SK-N-SH (cell line): Measurements from ENCODE around the gene DUT. TPM values are rescaled to one million over a fixed set of nuclear protein-coding genes. Genes with fewer than 3 reads are reported as not detected.

Experiments
- CTCF ChIA-PET: fragments of 300-600, 350-600 bp; formaldehyde crosslinking; extraction: SDS; loops from one replicate; lab custom pipeline; 2021; lab: Yijun Ruan, JAX
- POLR2A ChIA-PET: fragments of 350-600 bp; sonication (Branson Sonifier 250); formaldehyde crosslinking; extraction: SDS; loops from one replicate; lab custom pipeline; 2020; ENCODE audit warnings: antibody characterized with exemption, inconsistent platforms; lab: Yijun Ruan, JAX
- DNase-seq: peaks from one replicate; pipeline ENCODE4 v3.0.0; 2012
- H2AFZ ChIP-seq: fragments of 200-600 bp; sonication (generic); 2 replicates; pipeline ENCODE4 v1.8.1; 2016; ENCODE audit warnings: antibody characterized with exemption, mild to moderate bottlenecking, low read depth
- H3F3A ChIP-seq: fragments of 200-600 bp; sonication (generic); replicated peaks from 2 replicates; pipeline ENCODE3; 2016; ENCODE audit warnings: antibody characterized with exemption, mild to moderate bottlenecking; ENCODE audit not compliant: insufficient read depth
- H3K27ac ChIP-seq, 2 experiments: fragments of 200-500 bp in 1 of 2; fragments of 200-600 bp in 1 of 2; sonication (Bioruptor generic) in 1 of 2; sonication (generic), shearing (Covaris generic) in 1 of 2; 2 replicates each; pipeline versions ENCODE4 v1.5.1 to v1.6.1; 2014 to 2016; ENCODE audit warnings: low read depth in 2 of 2, inconsistent platforms in 1 of 2, low read length in 1 of 2, mild to moderate bottlenecking in 1 of 2, mixed read lengths in 1 of 2
- H3K27me3 ChIP-seq: fragments of 200-600 bp; sonication (generic), shearing (Covaris generic); 2 replicates; pipeline ENCODE4 v1.6.1; 2016; ENCODE audit warnings: mixed run types; ENCODE audit not compliant: insufficient read depth
- H3K36me3 ChIP-seq, 2 experiments: fragments of 200-500 bp in 1 of 2; fragments of 200-600 bp in 1 of 2; sonication (Bioruptor generic) in 1 of 2; sonication (generic) in 1 of 2; replicated peaks in 1 of 2; 2 replicates each; pipeline versions ENCODE3 to v1.5.1; 2014 to 2016; ENCODE audit warnings: low read length in 1 of 2, mild to moderate bottlenecking in 1 of 2; ENCODE audit not compliant: insufficient read depth in 2 of 2, control insufficient read depth in 1 of 2
- H3K4me1 ChIP-seq, 2 experiments: fragments of 200-500 bp in 1 of 2; fragments of 200-600 bp in 1 of 2; sonication (Bioruptor generic) in 1 of 2; sonication (generic), shearing (Covaris generic) in 1 of 2; 2 replicates each; pipeline versions ENCODE4 v1.5.1 to v1.6.1; 2014 to 2016; ENCODE audit warnings: low read depth in 1 of 2, low read length in 1 of 2, mixed run types in 1 of 2; ENCODE audit not compliant: insufficient read depth in 2 of 2, control insufficient read depth in 1 of 2
- H3K4me2 ChIP-seq: fragments of 200-600 bp; sonication (generic), shearing (Covaris generic); 2 replicates; pipeline ENCODE4 v1.6.1; 2017; ENCODE audit warnings: mixed run types
- H3K4me3 ChIP-seq, 2 experiments: fragments of 200-500 bp in 1 of 2; fragments of 200-600 bp in 1 of 2; sonication (Bioruptor generic) in 1 of 2; sonication (generic), shearing (Covaris generic) in 1 of 2; 2 replicates each; pipeline versions ENCODE4 v1.5.1 to v1.8.1; 2014 to 2016; ENCODE audit warnings: low read depth in 2 of 2, inconsistent platforms in 1 of 2, low read length in 1 of 2, mild to moderate bottlenecking in 1 of 2, mixed read lengths in 1 of 2, moderate library complexity in 1 of 2
- H3K79me2 ChIP-seq: fragments of 200-600 bp; sonication (generic); 2 replicates; pipeline ENCODE4 v1.8.1; 2017; ENCODE audit warnings: mild to moderate bottlenecking; ENCODE audit not compliant: insufficient read depth
- H3K9ac ChIP-seq: fragments of 200-600 bp; sonication (generic); 2 replicates; pipeline ENCODE4 v1.6.1; 2017; ENCODE audit warnings: mixed run types
- H3K9me2 ChIP-seq: fragments of 200-600 bp; sonication (generic); 2 replicates; pipeline ENCODE4 v1.6.1; 2017; ENCODE audit warnings: mixed run types
- H3K9me3 ChIP-seq: fragments of 200-600 bp; sonication (generic); 2 replicates; pipeline ENCODE4 v1.6.1; 2017; ENCODE audit warnings: mixed run types, mild to moderate bottlenecking, moderate library complexity
- H4K20me1 ChIP-seq: fragments of 200-600 bp; sonication (generic); 2 replicates; pipeline ENCODE4 v1.6.1; 2017; ENCODE audit warnings: mild to moderate bottlenecking, mixed run types; ENCODE audit not compliant: insufficient read depth
- EP300 ChIP-seq, 2 experiments: IDR thresholded peaks; 2 replicates each; pipeline versions ENCODE4 v1.4.0 to v1.6.1; 2012; ENCODE audit warnings: borderline replicate concordance in 1 of 2, low read depth in 1 of 2, low read length in 1 of 2
- FOSL2 ChIP-seq: IDR thresholded peaks from 2 replicates; pipeline ENCODE4 v1.4.0; 2012; ENCODE audit warnings: low read depth, mild to moderate bottlenecking, moderate library complexity, borderline replicate concordance
- FOXJ3 ChIP-seq: sonication (generic); formaldehyde crosslinking; IDR thresholded peaks from 2 replicates; pipeline ENCODE4 v1.5.1; 2020; ENCODE audit warnings: mild to moderate bottlenecking, missing genetic modification reagents
- FOXM1 ChIP-seq: IDR thresholded peaks from 2 replicates; pipeline ENCODE4 v1.4.0; 2012; ENCODE audit warnings: low read depth, mild to moderate bottlenecking
- GABPA ChIP-seq: IDR thresholded peaks from 2 replicates; pipeline ENCODE4 v1.4.0; 2012; ENCODE audit warnings: low read depth, mild to moderate bottlenecking
- JUND ChIP-seq: IDR thresholded peaks from 2 replicates; pipeline ENCODE4 v1.4.0; 2012
- MEF2A ChIP-seq: IDR thresholded peaks from 2 replicates; pipeline ENCODE4 v1.4.0; 2012; ENCODE audit warnings: low read depth, borderline replicate concordance
- NRF1 ChIP-seq: IDR thresholded peaks from 2 replicates; pipeline ENCODE4 v1.6.1; 2012; ENCODE audit warnings: low read depth, mild to moderate bottlenecking, low read length
- RAD21 ChIP-seq: IDR thresholded peaks from 2 replicates; pipeline ENCODE4 v1.6.1; 2012; ENCODE audit warnings: mild to moderate bottlenecking, low read length
- RCOR1 ChIP-seq: fragments of 150-350 bp; IDR thresholded peaks from 2 replicates; pipeline ENCODE4 v1.6.1; 2017; ENCODE audit warnings: antibody characterized with exemption, low read length
- TAF1 ChIP-seq: IDR thresholded peaks from 2 replicates; pipeline ENCODE4 v1.6.1; 2012; ENCODE audit warnings: low read depth, mild to moderate bottlenecking, low read length, moderate library complexity, borderline replicate concordance
- TCF12 ChIP-seq: IDR thresholded peaks from 2 replicates; pipeline ENCODE4 v1.4.0; 2012
- TEAD4 ChIP-seq: IDR thresholded peaks from 2 replicates; pipeline ENCODE4 v1.4.0; 2012; ENCODE audit warnings: mild to moderate bottlenecking, borderline replicate concordance; ENCODE audit not compliant: insufficient read depth
- WGBS: methylation state at CpG from one replicate; pipeline ENCODE4 v1.1.6; 2017; ENCODE audit warnings: low lambda C conversion rate; 5-methylcytosine and 5-hydroxymethylcytosine counted together
- polyA plus RNA-seq, 3 experiments: library from polyadenylated mRNA; depleted of rRNA; stranded (reverse); fragments of >200 nt; gene quantifications; 2 replicates each; pipeline ENCODE4 v1.2.3, GENCODE V29; 2012
- TF ChIP-seq, protein P1 (sequence below): IDR thresholded peaks from 2 replicates; pipeline ENCODE4 v1.4.0; 2012; ENCODE audit warnings: low read depth
- TF ChIP-seq, protein P2 (sequence below): fragments of 200-600 bp; sonication (generic); IDR thresholded peaks from 2 replicates; pipeline ENCODE4 v1.6.1; 2017; ENCODE audit warnings: antibody characterized with exemption, mild to moderate bottlenecking, moderate library complexity

DUT gene
- polyA plus RNA-seq, 1 of the 3 experiments (the other 2 are of a cell fraction) = 79.3 TPM

DNA sequence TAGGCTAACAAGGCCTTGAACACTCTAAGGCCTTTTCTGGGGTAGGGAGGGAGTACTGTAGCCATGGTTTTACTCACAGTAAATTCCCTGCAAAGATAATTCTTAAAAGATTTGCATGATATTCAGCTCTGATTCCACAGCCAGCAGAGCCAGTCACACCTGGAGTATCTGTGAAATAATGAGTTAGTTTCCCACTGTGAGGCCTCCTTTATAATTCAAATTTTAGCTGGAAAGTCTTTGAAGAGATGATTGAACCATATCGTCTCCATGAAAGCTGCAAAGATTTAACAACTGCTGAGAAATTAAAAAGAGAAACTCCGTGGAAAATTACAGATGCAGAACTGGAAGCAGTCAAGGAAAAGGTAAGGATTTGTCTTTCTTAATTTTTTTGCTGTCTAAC is 32.3 kb upstream of the DUT start:
- H3K27me3 ChIP-seq = no peaks in the 10 kb centered on the region
- no peak overlapping the region for H3K4me3 ChIP-seq
- H3F3A ChIP-seq = no peaks in the 10 kb centered on the region
- POLR2A ChIA-PET = no interaction called here
- no peak for DNase-seq
- H3K79me2 ChIP-seq = no peaks in the 10 kb centered on the region
- no peaks in the 10 kb centered on the region for H3K9me3 ChIP-seq
- no peak overlapping the region for H3K4me2 ChIP-seq
- no peak overlapping the region for H2AFZ ChIP-seq
- H3K36me3 ChIP-seq = no peaks in the 10 kb centered on the region
- WGBS = 65% methylated on average over 2 of the region's 2 CpGs
- H3K27ac ChIP-seq = no peak overlapping the region
- TF ChIP-seq EP300 (IDR thresholded peaks at IDR 0.05; ENCODE audit: borderline replicate concordance in 1 of 2, low read depth in 1 of 2, low read length in 1 of 2) (no peak), FOXM1 (no peak), NRF1 (no peak), RCOR1 (no peak), MEF2A (no peak), JUND (no peak), TEAD4 (no peak), FOXJ3 (CRISPR knock-in tag) (no peak)
- TF ChIP-seq, protein P1, sequence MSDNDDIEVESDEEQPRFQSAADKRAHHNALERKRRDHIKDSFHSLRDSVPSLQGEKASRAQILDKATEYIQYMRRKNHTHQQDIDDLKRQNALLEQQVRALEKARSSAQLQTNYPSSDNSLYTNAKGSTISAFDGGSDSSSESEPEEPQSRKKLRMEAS = no peak
- TF ChIP-seq, protein P2, sequence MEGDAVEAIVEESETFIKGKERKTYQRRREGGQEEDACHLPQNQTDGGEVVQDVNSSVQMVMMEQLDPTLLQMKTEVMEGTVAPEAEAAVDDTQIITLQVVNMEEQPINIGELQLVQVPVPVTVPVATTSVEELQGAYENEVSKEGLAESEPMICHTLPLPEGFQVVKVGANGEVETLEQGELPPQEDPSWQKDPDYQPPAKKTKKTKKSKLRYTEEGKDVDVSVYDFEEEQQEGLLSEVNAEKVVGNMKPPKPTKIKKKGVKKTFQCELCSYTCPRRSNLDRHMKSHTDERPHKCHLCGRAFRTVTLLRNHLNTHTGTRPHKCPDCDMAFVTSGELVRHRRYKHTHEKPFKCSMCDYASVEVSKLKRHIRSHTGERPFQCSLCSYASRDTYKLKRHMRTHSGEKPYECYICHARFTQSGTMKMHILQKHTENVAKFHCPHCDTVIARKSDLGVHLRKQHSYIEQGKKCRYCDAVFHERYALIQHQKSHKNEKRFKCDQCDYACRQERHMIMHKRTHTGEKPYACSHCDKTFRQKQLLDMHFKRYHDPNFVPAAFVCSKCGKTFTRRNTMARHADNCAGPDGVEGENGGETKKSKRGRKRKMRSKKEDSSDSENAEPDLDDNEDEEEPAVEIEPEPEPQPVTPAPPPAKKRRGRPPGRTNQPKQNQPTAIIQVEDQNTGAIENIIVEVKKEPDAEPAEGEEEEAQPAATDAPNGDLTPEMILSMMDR = no peak
- TF ChIP-seq, all 33 proteins: peak for 0
- CTCF ChIA-PET = interaction anchor here (2.8 to 4.2 kb wide), 2 partner anchors 12 to 13 kb away, joined by 21 to 24 read pairs; no protein-coding TSS in a partner anchor
- H3K9ac ChIP-seq = no peak overlapping the region
- no peaks in the 10 kb centered on the region for H3K9me2 ChIP-seq
- no peaks in the 10 kb centered on the region for H4K20me1 ChIP-seq
- no peaks in the 10 kb centered on the region for H3K4me1 ChIP-seq

DNA sequence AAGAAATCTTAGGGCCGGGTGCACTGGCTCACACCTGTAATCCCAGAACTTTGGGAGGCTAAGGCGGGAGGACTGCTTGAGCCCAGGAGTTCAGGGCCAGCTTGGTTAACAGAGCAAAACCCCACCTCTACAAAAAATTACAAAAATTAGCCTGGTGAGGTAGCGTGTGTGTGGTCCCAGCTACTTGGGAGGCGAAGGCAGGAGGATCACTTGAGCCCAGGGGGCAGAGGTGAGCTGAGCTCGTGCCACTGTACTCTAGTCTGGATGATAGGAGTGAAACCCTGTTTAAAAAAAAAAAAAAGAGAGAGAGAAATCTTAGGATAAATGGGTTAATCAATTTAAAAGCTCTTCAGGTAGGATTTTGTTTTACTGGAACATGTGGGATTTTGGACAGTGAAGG is 31.2 kb upstream of the DUT start:
- no peaks in the 10 kb centered on the region for H3K4me1 ChIP-seq
- H4K20me1 ChIP-seq = no peaks in the 10 kb centered on the region
- no peak overlapping the region for H3K27ac ChIP-seq
- ChIA-PET POLR2A (no interaction called here), CTCF (interaction anchor here (4.2 kb wide), 1 partner anchor 15 kb away, joined by 21 read pairs; no protein-coding TSS in a partner anchor)
- 67% methylated on average over 5 of the region's 5 CpGs for WGBS
- no peak overlapping the region for H3K9ac ChIP-seq
- TF ChIP-seq RAD21 = no peak
- TF ChIP-seq TCF12 = no peak
- TF ChIP-seq TAF1 = no peak
- TF ChIP-seq NRF1 = no peak
- TF ChIP-seq GABPA = no peak
- TF ChIP-seq FOSL2 = no peak
- no peak overlapping the region for H3K4me2 ChIP-seq
- no peaks in the 10 kb centered on the region for H3K9me2 ChIP-seq
- no peaks in the 10 kb centered on the region for H3K27me3 ChIP-seq
- H3K9me3 ChIP-seq = no peaks in the 10 kb centered on the region
- H3K4me3 ChIP-seq = no peak overlapping the region
- no peaks in the 10 kb centered on the region for H3F3A ChIP-seq
- no peaks in the 10 kb centered on the region for H3K79me2 ChIP-seq
- H2AFZ ChIP-seq = no peak overlapping the region
- H3K36me3 ChIP-seq = no peaks in the 10 kb centered on the region
- no peak for DNase-seq
